Liver (tissue), 3 donors: ENCODE measurements around the gene ZDHHC20.

Experiments used
- CTCF ChIP-seq: fragments of 150-350 bp; IDR thresholded peaks from 2 replicates; pipeline ENCODE4 v1.5.1; 2017; ENCODE audit warnings: improper control_type of control experiment, low read depth, low read length; ENCODE audit not compliant: missing input control
- MAX ChIP-seq: IDR thresholded peaks from 2 replicates; pipeline ENCODE4 v1.6.1; 2016; ENCODE audit warnings: antibody characterized with exemption
- RAD21 ChIP-seq, 2 donors: IDR thresholded peaks; 2 replicates each; pipeline ENCODE4 v1.6.1; 2016; ENCODE audit warnings: antibody characterized with exemption in 2 of 2, mild to moderate bottlenecking in 2 of 2
- SP1 ChIP-seq: IDR thresholded peaks from 2 replicates; pipeline ENCODE4 v1.6.1; 2018; ENCODE audit warnings: antibody characterized with exemption, mild to moderate bottlenecking
- ZBTB33 ChIP-seq: IDR thresholded peaks from 2 replicates; pipeline ENCODE4 v1.6.1; 2016; ENCODE audit warnings: antibody characterized with exemption
- donor health status: healthy.
- donor health status: healthy.

- no peak for TF ChIP-seq CTCF
- TF ChIP-seq MAX: no peak
- no peak for TF ChIP-seq RAD21 (IDR thresholded peaks at IDR 0.05)
- TF ChIP-seq SP1: no peak
- TF ChIP-seq ZBTB33: no peak
Observed at GRCh38 chr13:21355304-21355703, 103.8 kb downstream of the ZDHHC20 start.
